ENCODE data around the gene LRRC9.
"Not testable (repeated sequence)": the region's sequence is repeated elsewhere in the genome, so short reads cannot be mapped to it uniquely, and the experiment has no call there.

Gene LRRC9

DNA sequence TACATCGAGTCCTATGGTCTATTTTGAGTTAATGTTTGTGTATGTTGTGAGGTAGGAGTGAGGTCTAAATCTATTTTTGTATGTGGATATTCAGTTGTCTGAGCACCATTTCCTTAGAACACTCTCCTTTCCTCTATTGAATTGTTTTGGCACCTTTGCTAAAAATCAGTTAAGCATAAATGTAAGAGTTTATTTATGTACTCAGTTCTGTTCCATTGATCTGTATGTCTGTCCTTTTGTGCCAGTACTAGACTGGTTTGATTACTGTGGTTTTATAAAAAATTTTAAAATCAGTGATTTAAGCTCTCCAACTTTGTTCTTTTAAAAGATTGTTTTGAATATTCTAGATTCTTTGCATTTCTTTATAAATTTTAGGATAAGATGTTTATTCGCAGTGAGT lies 101.7 kb downstream of the LRRC9 start:
- H3K27ac ChIP-seq: no peak overlapping the region
- TF ChIP-seq ZFX (IDR thresholded peaks at IDR 0.05): no peak
- TF ChIP-seq, protein P1, sequence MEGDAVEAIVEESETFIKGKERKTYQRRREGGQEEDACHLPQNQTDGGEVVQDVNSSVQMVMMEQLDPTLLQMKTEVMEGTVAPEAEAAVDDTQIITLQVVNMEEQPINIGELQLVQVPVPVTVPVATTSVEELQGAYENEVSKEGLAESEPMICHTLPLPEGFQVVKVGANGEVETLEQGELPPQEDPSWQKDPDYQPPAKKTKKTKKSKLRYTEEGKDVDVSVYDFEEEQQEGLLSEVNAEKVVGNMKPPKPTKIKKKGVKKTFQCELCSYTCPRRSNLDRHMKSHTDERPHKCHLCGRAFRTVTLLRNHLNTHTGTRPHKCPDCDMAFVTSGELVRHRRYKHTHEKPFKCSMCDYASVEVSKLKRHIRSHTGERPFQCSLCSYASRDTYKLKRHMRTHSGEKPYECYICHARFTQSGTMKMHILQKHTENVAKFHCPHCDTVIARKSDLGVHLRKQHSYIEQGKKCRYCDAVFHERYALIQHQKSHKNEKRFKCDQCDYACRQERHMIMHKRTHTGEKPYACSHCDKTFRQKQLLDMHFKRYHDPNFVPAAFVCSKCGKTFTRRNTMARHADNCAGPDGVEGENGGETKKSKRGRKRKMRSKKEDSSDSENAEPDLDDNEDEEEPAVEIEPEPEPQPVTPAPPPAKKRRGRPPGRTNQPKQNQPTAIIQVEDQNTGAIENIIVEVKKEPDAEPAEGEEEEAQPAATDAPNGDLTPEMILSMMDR (conservative IDR thresholded peaks at IDR 0.05): no peak

DNA sequence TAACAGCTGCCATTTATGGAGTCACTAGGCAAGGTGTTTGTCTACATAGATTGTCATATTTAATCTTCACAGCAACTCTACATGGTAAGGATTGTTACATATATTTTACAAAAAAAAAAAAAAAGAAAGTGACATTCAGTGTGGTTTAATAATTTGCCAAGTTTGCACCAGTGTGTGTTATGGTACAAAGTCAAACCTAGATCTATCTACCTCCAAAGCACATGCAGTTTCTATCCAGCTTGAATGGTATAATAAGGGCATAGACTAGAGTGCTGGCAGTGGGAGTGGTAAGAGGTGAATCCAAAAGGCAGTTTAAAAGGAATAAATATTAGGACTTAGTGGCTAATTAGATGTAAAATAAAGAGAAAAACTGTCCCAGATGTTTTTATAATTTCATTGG lies 105.6 kb downstream of the LRRC9 start:
- H3K27ac ChIP-seq: no peak overlapping the region
- TF ChIP-seq, protein P1 (conservative IDR thresholded peaks at IDR 0.05): no peak
- no peak for TF ChIP-seq ZFX (IDR thresholded peaks at IDR 0.05)

DNA sequence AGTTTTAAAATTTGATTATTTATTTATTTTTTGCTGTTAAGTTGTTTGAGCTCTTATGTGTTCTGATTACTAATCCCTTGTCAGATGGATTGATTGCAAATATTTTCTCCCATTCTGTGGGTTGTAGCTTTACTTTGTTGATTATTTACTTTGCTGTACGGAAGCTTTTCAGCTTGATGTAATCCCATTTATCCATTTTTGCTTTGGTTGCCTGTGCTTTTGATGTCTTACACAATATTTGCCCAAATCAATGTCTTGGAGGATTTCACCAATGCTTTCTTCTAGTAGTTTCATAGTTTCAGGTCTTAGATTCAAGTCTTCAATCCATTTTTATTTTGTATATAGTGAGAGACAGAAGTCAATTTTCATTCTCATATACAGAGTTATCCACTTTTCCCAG lies 115.2 kb downstream of the LRRC9 start:
- no peak overlapping the region for H3K27ac ChIP-seq
- no peak for TF ChIP-seq ZFX (IDR thresholded peaks at IDR 0.05)

DNA sequence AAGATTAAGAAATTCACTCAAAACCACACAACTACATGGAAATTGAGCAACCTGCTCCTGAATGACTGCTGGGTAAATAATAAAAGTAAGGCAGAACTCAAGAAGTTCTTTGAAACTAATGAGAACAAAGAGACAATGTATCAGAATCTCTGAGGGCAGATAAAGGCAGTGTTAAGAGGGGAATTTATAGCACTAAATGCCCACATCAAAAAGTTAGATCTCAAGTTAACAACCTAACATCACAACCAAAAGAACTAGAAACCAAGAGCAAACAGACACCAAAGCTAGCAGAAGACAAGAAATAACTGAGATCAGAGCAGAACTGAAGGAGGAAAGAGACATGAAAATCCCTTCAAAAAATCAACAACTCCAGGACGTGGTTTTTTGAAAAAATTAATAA lies 128.0 kb downstream of the LRRC9 start:
- not testable (repeated sequence) for H3K27ac ChIP-seq

DNA sequence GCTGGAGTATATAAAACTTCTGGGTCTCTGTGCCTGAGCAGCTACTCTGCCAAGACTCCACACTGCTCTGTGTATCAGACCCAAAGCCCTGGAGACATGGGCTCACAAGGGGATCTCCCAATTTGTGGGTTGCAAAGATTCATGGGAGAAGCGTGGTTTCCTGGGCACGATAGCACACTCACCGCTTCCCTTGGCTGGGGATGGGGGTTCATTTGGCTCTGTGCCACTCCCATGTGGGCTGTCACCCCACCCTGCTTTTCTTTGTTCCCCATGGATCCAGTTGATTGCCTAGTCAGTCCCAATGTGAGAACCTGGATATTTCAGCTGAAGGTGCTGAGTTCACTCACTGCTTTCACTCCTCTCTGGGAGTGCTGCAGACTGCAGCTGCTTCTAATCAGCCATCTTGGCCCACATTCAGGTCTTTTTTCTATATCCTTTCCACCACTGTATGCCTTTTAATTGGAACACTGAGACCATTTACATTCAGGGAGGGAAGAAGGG lies 131.8 kb downstream of the LRRC9 start:
- TF ChIP-seq, protein P1 (conservative IDR thresholded peaks at IDR 0.05): no peak
- TF ChIP-seq ZFX (IDR thresholded peaks at IDR 0.05): no peak
- H3K27ac ChIP-seq: no peak overlapping the region

DNA sequence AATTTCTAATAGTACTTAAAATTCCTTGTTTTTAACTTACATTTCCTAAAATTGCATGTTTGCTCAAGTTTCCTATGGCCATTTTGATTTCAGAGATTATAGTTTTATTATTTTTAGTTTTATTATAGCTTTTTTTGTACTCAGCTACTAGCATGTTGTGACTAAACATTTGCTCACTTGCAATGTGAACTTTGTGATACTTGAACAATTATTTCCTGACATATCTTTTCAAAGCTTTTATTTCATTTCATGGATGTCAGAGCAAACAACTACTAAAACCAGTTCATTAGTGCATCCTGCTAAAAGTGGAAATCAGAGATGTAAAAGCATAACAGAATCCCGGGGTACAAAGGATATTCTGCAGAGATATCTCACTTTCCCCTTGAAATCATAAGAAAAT lies 138.1 kb downstream of the LRRC9 start:
- no peak overlapping the region for H3K27ac ChIP-seq
- TF ChIP-seq, protein P1 (conservative IDR thresholded peaks at IDR 0.05): no peak
- no peak for TF ChIP-seq ZFX (IDR thresholded peaks at IDR 0.05)

DNA sequence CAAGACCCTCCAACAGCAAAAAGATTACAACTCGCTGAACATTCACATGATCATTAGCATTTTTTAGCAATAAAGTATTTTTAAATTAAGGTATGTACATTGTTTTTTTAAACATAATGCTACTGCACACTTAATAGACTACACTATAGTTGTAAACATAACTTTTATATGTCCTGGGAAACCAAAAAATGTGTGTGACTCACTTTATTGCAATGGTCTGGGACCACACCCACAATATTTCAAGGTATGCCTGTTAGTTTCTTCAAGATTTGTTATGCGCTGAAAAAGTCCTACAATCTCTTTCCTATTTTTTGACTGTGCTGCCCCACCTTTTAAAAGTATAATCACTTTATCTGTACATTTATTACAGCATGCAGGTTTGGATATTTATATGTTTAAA lies 141.4 kb downstream of the LRRC9 start:
- TF ChIP-seq, protein P1 (conservative IDR thresholded peaks at IDR 0.05): no peak
- TF ChIP-seq ZFX (IDR thresholded peaks at IDR 0.05): no peak
- H3K27ac ChIP-seq: no peak overlapping the region

DNA sequence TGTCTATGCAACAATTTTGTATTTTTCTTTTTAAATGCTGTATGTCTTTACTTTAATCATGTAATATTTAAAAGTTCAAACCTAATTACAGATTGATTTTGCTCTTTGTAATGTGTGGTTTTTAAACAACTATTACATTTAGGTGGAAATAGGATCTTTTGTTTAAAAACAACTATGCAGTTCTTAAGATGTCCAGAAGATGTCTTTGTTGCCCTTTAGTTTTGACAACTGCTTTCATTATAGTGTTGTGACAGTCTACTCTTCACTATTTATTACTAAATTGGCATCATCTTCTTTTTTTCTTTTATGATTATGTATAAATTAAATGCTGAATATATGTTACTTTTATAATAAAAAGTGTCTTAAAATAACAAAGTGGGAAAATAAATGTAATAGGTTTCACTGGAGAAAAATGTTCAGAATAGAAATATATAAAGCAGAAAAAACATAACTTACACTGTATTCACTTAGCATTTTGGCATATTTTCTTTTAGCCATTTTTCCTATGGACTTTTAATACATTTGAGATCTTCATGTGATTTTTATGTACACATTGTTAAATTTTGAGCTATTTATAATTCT lies 144.6 kb downstream of the LRRC9 start:
- H3K27ac ChIP-seq: no peak overlapping the region

More for the DNA sequence above, 144.6 kb downstream of the LRRC9 start:
- TF ChIP-seq ZFX (IDR thresholded peaks at IDR 0.05): no peak
- TF ChIP-seq, protein P1 (conservative IDR thresholded peaks at IDR 0.05): peak; percentile 78
